Stromal cell of bone marrow (primary cell): ENCODE results near the gene CEP78.

Source experiments
- DNase-seq: peaks from one replicate; pipeline ENCODE4 v3.0.0-alpha.2; 2012; ENCODE audit warnings: low read depth

The CEP78 gene

DNA sequence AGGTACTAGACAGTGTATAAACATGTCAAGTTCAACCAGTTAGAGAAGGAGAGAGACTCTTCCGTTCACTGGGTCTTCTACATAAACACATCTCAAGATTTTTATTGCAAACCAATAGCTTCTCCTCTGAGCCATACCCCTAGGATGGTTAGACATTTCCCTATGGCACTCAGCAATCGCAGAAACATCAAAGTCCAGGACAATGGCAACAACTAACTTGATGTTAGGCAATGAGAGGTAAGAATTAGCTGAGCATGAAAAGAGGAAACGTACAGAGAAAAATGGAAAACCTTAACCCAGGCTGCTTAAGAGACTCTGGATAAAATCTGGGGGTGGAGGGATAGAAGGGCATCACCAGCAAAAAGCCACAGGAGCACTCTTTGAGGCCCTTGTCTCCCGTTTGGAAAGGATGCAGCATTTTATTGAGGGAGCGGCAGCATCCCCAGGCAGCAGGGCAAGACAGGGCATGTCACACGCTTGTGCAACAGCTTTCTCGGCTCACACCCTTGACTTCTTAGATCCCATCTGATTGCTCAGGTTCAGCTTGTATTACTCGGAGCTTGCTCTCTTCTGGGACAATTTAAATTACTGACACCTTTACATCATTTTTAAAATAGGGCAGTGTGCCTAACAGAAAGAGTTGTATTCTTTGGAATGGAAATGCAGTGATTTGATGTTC is 52.5 kb downstream of the CEP78 start:
- no peak for DNase-seq

DNA sequence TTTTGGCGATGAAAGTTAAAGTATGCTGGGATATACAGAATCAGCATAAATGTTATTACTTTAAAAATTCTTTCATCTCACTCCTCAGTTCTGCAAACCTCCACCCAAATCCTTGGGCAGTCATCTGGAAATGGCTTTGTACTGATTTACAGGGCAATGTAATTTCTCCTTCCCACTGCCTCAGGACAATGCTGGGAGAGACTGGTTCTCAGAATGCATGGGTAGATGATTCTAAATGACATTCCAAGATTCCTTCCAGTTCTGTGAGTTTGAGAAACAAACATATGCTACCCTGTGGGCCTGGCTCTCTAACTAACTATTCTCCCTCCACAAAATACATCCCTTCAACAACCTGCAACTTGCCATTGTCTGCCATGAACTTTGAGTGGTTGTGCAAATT is 53.6 kb downstream of the CEP78 start:
- no peak for DNase-seq

DNA sequence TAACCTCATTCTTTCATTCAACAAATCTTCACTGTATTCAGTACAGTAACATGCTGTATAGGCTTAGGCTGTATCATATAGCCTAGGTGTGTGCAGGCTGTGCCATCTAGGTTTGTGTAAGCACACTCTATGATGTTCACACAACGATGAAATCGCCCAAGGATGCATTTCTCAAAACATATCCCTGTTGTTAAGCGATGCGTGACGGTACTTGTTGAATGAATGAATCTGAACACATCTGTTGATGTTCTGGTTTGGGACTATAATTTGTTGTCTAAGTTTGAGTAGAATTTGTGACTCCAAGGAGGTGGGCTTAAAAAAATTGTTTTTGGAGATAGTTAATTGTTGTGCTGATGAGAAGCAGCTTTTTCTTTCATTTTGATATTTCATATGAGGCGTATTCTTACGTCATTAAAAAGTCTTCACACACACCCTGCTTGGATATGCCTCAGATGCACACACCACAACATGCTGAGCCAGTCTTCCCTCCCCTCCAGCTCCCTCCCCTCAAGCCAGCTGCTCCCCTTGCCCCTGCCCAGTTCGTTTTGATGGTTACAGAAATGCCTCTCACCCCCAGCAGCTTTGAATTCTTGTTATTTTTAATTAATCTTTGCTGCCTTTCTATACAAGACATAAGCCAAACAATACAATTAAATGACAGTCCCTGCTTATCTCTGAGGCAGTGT is 55.5 kb downstream of the CEP78 start:
- no peak for DNase-seq

DNA sequence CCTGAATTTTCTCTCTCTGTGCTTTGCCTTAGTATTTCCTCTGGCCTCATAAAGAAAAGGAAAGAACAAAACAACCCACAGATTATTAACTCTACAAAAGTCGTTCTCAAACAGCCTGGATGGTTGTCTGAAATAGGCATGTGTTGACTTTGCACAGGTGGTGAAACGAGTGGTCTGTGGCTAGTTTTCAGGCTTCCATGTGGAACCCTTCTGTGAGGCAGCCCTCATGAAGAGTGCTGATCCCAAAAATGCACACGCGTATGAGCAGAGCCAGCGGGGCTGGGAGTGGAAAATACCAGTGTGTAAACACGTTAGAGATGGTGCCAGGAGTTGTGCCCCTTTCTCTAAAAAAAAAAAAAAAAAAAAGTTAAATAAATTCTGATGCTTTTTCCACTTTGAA is 56.2 kb downstream of the CEP78 start:
- no peak for DNase-seq

DNA sequence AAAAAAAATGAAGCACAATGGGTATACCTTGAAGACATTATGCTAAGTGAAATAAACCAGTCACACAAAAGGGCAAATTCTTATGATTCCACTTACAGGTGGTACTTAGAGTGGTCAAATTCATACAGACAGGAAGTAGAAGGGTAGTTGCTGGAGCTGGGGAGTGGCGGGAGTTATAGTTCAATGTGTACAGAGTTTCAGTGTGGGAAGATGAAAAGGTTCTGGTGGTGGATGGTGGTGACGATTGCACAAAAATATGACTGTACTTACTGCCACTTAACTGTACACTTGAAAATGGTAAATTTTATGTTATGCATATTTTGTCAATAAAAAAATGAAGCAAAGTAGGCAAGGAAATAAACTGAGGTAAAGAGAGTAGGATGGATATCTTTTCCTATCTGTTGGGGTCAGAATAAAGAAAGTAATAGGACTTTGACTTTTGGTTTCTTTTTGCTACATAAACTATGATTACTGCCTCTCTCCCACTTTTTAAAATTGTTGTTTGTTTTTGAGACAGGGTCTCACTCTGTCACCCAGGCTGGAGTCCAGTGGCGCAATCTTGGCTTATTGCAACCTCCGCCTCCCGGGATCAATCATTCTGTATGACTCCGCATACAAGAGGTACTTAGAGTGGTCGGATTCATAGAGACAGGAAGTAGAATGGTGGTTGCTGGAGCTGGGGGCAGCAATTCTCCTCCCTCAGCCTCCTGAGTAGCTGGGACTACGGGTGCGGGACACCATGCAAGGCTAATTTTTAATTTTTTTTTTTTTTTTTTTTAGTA is 57.0 kb downstream of the CEP78 start:
- DNase-seq, result no peak

DNA sequence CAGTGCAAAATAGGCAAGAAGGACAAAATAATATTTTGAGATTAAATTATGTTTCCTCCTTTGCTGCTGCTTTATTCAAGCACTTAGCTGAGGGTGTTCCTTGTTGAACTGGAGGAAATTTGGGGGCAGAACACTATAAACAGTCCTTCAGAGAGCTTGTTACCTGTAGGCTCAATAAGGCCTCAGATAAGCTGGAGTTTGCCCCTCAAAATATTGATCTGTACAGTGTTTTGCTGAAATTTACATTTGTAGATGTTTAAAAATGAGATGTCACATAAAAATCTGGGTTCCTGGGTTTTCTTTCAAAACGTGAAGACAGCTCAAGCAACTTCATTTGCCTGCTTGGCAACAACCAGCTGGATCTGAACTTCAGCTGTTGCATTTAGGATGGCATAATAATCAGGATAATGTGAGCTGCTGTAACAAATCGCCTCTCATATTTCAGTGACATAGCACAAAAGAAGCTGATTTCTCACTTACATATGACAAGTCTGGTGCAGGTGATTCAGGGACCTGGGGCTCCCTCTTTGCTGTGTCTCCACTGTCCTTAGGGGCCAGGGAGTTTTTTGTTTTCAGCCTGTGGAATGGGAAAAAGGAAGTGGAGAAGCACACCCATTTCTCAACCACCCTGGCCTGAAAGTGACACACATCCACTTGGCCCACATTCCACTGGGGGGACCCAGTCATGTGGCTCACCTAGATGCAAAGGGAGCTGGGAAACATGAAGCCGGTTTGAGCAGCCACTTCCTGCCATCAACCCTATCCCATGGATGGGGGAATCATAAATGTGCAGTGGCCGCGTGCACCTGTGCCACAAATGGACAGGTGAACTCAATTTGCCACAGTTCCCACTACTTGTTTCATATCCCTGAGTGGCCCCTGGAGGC is 58.7 kb downstream of the CEP78 start:
- no peak for DNase-seq

DNA sequence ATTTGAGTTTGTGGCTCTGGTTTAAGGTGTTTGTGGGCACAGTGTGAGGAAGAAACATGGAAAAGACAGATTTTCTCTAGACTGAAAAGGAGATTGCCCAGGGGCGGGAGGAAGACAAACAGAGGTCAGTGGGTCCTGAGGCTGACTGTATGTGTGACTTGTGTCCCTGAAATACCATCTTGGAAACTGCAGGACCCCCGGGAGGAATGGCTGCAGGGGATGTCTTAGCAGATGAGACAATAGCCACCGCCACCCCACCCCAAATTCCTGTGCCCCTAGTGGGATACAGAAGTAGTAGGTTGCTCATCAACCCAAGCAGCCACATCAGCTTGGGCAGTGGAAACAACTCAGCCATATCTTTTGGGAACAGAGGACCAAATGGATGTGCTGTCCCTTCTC is 59.3 kb downstream of the CEP78 start:
- no peak for DNase-seq

DNA sequence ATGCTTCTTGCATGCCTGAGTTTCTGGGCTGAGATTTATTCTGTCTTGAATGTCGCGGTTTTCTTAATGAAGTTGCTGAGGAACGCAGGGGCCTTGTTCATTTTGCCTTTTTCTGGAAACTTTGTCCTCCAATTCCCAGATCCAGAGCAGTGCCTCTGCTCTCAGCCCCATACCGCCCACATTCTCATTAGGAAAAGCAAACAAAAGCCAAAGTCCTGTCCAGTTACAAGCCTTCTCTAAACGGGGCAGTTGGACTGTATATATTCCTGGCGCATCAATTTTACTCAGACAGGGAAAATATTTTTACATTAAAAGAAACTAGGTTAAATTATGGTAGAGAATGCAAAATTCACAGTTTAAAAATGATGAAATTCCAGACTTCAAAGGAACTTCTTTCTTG is 59.9 kb downstream of the CEP78 start:
- no peak for DNase-seq

DNA sequence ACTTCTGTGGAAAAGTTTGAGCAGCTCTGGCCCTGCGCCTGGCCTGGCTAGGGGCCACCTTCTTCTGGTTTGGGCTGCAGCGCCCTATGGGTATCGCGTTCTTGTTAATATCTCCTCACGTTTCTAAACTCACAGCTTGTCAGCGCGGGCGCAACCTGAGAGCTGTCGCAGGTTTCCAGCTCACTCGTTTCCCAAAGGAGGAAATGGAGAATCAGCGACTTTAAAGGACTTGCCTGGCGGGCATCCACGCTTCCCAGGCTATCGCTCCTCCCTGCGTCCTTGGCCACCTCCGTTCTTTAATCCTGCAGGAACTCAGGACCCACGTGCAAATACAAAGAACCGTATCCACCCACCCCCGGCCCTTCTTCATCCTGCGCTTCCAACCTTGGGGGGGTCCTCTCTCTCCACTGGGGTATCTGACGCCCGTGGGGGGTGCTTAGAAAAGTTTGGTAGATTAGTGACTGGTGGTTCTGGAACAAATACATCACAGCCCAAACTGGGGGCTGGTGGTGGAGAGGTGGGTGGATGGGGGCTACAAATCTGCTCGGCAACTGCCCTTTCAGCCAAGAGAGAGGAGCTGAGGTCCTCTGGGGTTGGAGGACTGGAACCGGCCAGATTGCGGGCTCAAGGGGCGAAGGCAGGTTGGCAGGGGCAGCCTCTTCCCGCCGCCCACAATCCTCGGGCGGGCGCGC is 60.5 kb downstream of the CEP78 start:
- DNase-seq, result no peak

DNA sequence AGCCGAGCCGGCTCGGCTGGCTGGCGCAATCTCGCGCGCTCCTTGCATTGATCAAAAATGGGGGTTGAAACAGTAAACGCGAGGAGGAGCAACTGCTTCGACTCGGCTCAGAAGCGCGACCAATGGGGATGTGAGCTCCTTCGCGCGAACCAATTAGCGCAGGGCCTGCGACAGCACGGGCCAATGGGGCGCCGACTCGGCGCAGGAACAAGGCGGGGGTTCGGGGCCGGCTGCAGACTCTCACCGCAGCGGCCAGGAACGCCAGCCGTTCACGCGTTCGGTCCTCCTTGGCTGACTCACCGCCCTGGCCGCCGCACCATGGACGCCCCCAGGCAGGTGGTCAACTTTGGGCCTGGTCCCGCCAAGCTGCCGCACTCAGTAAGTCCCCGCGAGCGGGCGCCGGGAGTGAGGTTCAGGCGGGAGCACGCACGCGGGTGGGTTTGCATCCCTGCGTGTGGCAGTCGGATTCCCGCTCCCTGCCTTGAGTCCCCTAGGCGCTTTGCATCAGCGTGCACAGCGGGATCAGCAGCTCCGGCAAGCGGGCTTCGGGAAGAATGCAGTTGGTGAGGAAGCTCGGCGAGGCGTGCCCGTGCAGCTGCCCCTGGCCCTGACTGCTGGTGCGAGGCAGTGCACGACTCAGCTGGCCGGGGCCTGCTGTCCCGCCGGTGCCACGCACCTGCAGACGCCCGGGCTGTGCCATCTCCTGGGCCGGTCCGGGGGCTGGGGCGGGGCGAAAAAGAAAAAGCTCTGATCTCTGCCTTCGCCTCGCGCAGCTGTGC is 61.2 kb downstream of the CEP78 start, which contains the start of gene PSAT1:
Gene PSAT1, plus strand, starts transcription at position 233 of the 779 bp plus-strand sequence. Its CDS starts 86 bp downstream, at position 319.
- DNase-seq, result peak; percentile 93

DNA sequence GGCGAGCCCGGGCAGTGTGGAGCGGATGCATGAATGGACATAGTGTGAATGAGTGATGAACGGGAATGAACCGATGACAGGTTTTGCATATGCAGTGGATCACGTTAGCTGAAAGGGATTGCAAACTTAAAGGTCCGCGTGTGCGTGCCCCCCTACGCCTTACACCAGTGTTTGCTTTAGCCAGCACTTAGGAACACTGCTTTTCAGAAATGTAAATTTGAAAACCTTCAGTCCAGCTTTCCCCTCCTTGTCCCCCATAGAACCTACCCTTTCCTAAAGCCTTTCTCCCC is 61.7 kb downstream of the CEP78 start:
- no peak for DNase-seq

DNA sequence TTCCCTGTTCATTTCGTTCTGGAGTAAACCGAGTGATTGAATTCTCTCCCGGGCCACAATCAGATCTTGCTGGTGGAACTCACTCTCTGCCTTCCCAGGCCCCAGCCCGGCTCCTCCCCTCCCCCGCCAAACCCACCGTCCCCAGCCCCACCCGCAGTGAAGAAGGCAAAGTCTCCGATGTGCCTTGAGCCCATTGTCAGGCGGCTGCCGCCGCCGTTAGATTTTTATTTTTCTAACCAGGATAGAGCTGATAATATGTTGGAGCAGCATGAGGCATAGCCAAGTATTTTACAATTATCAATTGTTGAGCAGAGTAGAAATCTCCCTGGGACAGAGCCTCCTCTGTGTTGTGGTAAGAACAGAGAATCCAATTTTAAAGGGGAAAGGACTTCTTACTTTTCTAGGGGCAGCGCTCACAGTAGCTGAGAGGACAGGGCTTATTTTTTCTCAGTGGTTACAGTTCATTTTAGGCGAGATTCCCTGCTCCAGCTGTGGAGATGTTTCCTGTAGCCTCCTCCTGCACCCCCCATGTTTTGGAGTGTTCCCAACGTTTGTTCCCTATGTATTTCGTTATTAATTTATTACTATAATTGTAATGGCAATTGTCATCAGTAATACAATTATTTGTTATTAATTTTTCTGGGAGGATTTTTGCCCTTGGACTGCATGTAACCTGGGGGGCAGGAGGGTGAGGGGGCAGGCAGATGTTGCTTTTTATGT is 62.3 kb downstream of the CEP78 start:
- DNase-seq, result no peak

DNA sequence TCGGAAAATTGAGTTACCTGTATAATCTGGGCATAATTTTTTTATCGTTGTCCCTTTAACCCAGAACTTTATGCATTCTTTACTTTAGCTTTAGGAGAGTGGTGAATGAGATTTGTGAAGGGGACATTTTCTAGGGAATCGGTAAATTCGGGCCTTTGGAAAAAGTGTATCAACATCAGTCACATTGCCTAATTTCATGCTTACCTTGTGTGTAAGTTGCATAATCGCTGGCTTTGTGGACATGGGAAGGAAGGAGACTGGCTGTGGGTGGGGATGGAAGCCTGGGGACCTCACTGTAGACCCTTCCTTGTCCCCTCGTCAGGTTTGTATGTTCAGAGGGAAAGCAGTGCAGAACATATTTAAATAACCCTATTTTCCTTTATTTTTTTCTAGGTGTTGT is 64.3 kb downstream of the CEP78 start:
- DNase-seq, result no peak

DNA sequence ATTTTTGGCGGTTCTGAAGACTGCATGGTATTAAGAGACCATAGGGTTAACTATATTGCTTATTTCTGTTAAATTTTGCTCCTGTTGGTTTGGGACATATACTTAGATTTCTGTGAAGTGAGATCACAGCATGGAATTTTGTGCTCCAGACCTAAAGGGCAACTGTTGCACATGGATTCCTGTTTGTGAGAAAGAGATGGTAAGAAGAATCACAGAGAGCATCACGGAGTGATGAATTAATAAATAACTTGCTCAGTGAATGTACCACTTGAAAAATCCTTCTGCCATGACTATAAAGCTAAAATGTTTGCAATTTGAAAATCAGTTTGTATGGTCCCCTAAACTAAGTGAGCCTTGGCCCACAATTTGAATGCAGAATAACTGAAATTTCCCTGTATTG is 65.6 kb downstream of the CEP78 start:
- DNase-seq, result no peak

DNA sequence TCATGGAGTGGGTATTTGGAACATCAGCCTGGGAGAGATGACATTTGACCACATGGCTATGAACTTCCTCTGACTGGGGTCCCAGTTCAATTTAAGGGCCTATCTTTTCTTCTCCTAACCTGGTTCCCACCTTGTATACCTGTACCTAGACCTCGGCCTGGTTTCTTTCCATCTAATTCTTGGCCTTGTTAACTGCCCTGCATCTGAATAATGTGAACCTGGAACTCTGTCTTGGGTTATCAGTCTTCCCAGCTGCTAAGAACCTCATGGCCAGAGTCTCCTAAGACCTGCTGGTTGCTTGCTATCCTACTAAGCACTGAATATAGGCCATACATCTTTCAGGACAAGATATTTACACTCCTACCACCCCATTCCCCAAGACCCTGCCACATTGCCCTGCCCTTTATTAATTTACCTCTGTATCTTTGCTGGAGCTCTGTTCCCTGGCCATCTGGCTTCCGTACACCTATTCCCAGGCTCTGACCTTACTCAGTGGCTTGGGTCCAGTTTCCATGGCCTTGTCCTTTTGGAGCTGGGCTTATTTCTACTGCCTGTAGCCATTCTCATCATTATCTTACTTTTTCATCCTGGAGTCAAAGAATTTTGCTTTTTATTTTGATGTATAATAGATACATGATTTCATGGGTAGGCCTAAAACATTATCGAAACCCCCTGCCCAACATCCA is 67.6 kb downstream of the CEP78 start:
- no peak for DNase-seq

DNA sequence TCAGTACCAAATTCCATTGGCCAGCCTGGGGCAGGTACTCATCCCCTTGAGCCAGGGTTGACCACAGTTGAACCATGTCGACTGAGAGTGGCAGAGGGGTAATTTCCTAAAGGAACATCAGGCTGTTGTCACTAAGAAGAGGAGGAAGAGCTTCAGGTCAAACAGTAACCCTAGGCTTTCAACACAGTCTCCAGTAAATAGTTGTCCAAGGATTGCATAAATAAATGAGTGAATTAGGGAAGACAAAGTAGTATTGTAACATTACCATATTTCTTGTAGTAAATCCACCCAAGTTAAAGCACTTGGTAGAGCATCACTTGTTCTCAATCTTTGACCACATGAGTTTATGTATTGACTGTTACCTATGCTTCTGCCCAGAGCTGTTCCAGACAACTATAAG is 68.5 kb downstream of the CEP78 start:
- DNase-seq, result no peak

DNA sequence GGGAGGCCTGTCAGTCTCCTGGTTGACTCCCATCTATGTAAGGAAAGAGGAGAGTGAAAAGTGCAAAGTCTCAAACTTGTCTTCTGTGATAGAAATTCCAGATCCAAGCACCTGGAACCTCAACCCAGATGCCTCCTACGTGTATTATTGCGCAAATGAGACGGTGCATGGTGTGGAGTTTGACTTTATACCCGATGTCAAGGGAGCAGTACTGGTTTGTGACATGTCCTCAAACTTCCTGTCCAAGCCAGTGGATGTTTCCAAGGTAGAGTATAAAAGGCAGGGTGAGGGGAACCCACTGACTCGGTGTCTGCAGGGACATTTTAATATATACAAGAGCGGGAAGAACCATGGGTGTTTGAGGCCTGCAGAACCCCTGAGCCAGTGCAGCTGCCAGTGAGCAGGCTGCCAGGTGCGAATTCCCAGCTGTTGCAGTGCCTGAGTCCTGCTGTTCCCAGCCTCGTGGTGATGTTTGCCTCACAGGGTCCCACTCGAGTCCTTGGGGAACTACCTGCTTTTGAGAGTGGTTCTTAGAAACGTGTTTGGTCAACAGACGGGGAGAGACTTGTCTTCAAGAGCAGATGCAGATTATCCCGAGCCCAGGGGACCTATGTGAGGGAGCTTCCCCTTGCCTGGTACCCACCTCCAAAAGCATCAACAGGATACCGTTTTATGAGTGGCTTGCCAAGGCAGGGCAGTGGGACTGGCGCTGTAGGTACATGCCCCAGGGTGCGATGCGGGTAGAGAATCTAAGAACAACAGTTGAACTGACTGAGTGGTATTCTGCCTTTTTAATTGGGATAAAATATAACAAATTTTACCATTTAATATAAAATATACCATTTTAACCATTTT is 70.6 kb downstream of the CEP78 start:
- no peak for DNase-seq

DNA sequence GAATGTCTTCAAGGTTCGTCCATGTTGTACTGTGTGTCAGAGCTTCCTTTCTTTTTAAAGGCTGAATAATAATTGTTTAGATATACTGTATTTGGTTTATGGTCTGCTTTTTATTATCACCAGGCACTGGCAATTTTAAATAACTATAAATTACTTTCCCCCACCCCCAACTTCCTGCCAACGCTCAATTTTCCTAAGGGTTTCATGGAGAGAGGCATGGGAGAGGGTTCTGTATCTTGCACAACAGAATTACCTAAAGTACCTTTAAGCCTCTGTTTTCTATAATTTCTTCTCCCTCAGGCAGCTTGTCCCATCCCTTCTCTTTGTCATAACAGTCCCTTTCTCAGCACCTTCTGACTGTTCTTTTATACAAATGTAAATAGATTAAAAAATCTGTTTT is 71.5 kb downstream of the CEP78 start:
- no peak for DNase-seq

DNA sequence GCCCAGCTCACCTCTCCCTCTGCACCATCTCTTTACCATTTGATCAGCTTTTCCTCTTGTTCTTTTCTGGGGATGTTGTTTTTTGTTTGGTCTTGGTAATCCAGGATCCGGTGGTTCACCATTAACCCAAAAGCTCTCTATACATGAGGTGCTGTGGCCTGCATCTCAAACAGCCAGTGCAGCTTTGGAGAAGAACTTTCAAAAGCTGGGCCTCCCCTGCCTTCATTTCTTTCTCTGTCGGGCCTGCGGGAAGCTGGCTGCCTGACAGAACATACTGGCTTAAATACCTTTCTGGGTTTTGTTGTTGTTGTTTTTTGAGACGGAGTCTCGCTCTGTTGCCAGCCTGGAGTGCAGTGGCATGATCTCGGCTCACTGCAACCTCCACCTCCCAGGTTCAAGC is 73.2 kb downstream of the CEP78 start:
- DNase-seq, result no peak
